Coronary artery (tissue), 2 donors: ENCODE results near the gene SLC43A1.

Experiments
- DNase-seq: peaks from one replicate; pipeline ENCODE4 v3.0.0-alpha.2; 2017; ENCODE audit warnings: low spot score
- H3K27ac ChIP-seq, 2 donors: fragments of 200-600 bp; sonication (generic); one replicate each; pipeline ENCODE4 v1.5.1; 2016 to 2019
- H3K4me3 ChIP-seq: fragments of 200-600 bp; sonication (generic); 2 replicates; pipeline ENCODE4 v1.5.1; 2016; ENCODE audit warnings: mild to moderate bottlenecking, moderate library complexity
- CTCF ChIP-seq: fragments of 200-600 bp; sonication (generic); IDR thresholded peaks from one replicate; pipeline ENCODE4 v1.5.1; 2019; ENCODE audit warnings: antibody characterized with exemption

The SLC43A1 gene

GRCh38 chr11:57490456-57491248 lies 24.9 kb downstream of the SLC43A1 start:
- no peak for DNase-seq
- H3K4me3 ChIP-seq, result no peak overlapping the region

GRCh38 chr11:57487920-57488659 lies 27.4 kb downstream of the SLC43A1 start:
- no peak for TF ChIP-seq CTCF
- no peak overlapping the region for H3K4me3 ChIP-seq
- no peak for DNase-seq
- no peak overlapping the region for H3K27ac ChIP-seq

More at GRCh38 chr11:57490456-57491248, 24.9 kb downstream of the SLC43A1 start:
- TF ChIP-seq CTCF, result no peak
- no peak overlapping the region for H3K27ac ChIP-seq

GRCh38 chr11:57487021-57487778 lies 28.3 kb downstream of the SLC43A1 start:
- DNase-seq, result no peak
- TF ChIP-seq CTCF, result no peak
- Histone ChIP-seq H3K4me3 (no peak overlapping the region), H3K27ac (no peak overlapping the region)

GRCh38 chr11:57485217-57485990 lies 30.1 kb downstream of the SLC43A1 start:
- Histone ChIP-seq H3K4me3 (no peak overlapping the region), H3K27ac (no peak overlapping the region)
- no peak for TF ChIP-seq CTCF
- no peak for DNase-seq

- no peak overlapping the region for H3K27ac ChIP-seq
- no peak for TF ChIP-seq CTCF
- DNase-seq, result no peak
- no peak overlapping the region for H3K4me3 ChIP-seq
Observed at GRCh38 chr11:57484141-57484710, 31.3 kb downstream of the SLC43A1 start.

- Histone ChIP-seq H3K4me3 (no peak overlapping the region), H3K27ac (no peak overlapping the region)
- DNase-seq, result no peak
- no peak for TF ChIP-seq CTCF
Observed at GRCh38 chr11:57483562-57483918, 32.0 kb downstream of the SLC43A1 start.
